ENCODE results near the gene KCNIP1.
A peak's percentile ranks its signal among the peaks of the same experiment; 100 is the strongest.
"Not testable (repeated sequence)": the region's sequence is repeated elsewhere in the genome, so short reads cannot be mapped to it uniquely, and the experiment has no call there.

The KCNIP1 gene

DNA sequence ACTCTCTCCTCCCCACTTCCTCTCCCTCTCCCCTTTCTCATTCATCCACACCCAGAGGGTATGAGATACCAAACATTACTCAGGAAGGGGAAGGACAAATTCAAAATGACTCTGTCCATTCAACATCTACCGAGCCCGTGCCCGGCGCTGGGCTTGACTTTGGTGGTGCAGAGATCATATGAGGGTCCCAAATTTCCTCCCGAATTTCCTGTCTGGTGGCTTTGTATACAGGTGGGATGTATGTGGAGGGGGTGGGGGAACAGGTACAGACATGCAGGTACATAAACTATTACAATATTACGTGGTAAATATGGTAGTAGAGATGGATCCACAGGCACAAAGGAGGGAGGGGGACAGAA lies 257.9 kb downstream of the KCNIP1 start:
- H3K36me3 ChIP-seq (ENCODE audit: control insufficient read depth, insufficient read depth, low read length): peaks cover 5% of the 10 kb centered on the region
- H2BK5ac ChIP-seq (ENCODE audit: low read length): peak overlapping the region; percentile 31
- peak overlapping the region; percentile 89 for H3K23ac ChIP-seq (ENCODE audit: low read length)
- H3K9ac ChIP-seq (ENCODE audit: low read length): peak overlapping the region; percentile 10
- DNase-seq: no peak
- H3K4ac ChIP-seq (ENCODE audit: low read depth, low read length): peak overlapping the region; percentile 71
- H3K27ac ChIP-seq (ENCODE audit: low read depth, low read length): peak overlapping the region; percentile 70
- no peaks in the 10 kb centered on the region for H3K27me3 ChIP-seq (ENCODE audit: insufficient read depth, low read length, poor library complexity)
- no peak overlapping the region for H3K4me2 ChIP-seq (ENCODE audit: low read length)
- H3K4me3 ChIP-seq (ENCODE audit: low read length): no peak overlapping the region
- peak overlapping the region; percentile 49 for H2BK120ac ChIP-seq (ENCODE audit: low read depth, low read length)
- peak overlapping the region; percentile 78 for H3K18ac ChIP-seq (ENCODE audit: low read length)
- H4K8ac ChIP-seq (ENCODE audit: low read depth, low read length): no peak overlapping the region
- no peak overlapping the region for H2BK15ac ChIP-seq (replicated peaks; ENCODE audit: low read depth)
- no peaks in the 10 kb centered on the region for H3K79me2 ChIP-seq (ENCODE audit: control insufficient read depth, insufficient read depth, low read length)
- H2AK5ac ChIP-seq (ENCODE audit: low read length): no peak overlapping the region
- WGBS (ENCODE audit: extremely low coverage, insufficient coverage, low lambda C conversion rate): no CpG with 5 or more reads among the region's 6 CpGs
- H4K5ac ChIP-seq (ENCODE audit: low read length): no peak overlapping the region
- no peaks in the 10 kb centered on the region for H3K79me1 ChIP-seq (ENCODE audit: low read length)
- peaks cover 19% of the 10 kb centered on the region for H3K4me1 ChIP-seq (ENCODE audit: control insufficient read depth, low read depth, low read length)
- H3K56ac ChIP-seq (ENCODE audit: low read length): peak overlapping the region; percentile 76

DNA sequence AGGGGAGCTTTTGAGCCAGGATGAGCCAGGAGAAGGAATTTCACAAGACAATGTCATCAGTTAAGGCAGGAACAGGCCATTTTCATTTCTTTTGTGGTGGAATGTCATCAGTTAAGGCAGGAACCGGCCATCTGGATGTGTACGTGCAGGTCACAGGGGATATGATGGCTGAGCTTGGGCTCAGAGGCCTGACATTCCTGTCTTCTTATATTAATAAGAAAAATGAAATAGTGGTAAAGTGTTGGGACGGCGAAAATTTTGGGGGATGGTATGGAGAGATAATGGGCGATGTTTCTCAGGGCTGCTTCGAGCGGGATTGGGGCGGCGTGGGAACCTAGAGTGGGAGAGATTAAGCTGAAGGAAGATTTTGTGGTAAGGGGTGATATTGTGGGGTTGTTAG lies 258.5 kb downstream of the KCNIP1 start:
- not testable (repeated sequence) for H2BK120ac ChIP-seq (ENCODE audit: low read depth, low read length); H4K8ac ChIP-seq (ENCODE audit: low read depth, low read length); H3K27ac ChIP-seq (ENCODE audit: low read depth, low read length); H3K23ac ChIP-seq (ENCODE audit: low read length); H2BK5ac ChIP-seq (ENCODE audit: low read length); H2AK5ac ChIP-seq (ENCODE audit: low read length); H3K9ac ChIP-seq (ENCODE audit: low read length); H3K36me3 ChIP-seq (ENCODE audit: control insufficient read depth, insufficient read depth, low read length); H3K18ac ChIP-seq (ENCODE audit: low read length); H3K79me2 ChIP-seq (ENCODE audit: control insufficient read depth, insufficient read depth, low read length); H3K56ac ChIP-seq (ENCODE audit: low read length); H3K4me3 ChIP-seq (ENCODE audit: low read length); H2BK15ac ChIP-seq (replicated peaks; ENCODE audit: low read depth); H3K4ac ChIP-seq (ENCODE audit: low read depth, low read length); H3K79me1 ChIP-seq (ENCODE audit: low read length); H3K4me2 ChIP-seq (ENCODE audit: low read length); H4K5ac ChIP-seq (ENCODE audit: low read length); DNase-seq; H3K27me3 ChIP-seq (ENCODE audit: insufficient read depth, low read length, poor library complexity)
- WGBS (ENCODE audit: extremely low coverage, insufficient coverage, low lambda C conversion rate): no CpG with 5 or more reads among the region's 9 CpGs
- peaks cover 19% of the 10 kb centered on the region for H3K4me1 ChIP-seq (ENCODE audit: control insufficient read depth, low read depth, low read length)

DNA sequence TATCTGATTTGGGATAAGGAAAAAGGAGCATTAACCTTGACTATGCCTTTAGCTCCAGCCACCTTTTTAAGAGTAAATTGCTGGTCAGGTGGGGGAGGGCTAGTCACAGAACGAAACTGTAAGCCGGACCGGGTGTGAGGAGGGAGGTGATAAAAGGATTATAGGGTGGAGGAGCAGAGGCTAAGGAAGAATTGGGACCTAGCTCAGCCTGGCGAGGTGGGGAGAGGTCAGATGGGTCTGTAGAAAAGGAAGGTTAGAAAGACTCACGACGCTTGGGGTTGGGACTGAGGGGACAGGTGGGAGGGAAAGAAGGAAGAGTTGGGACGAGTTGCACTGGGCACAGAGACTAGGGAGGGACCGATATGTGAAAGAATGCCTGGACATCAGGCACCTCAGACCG lies 262.0 kb downstream of the KCNIP1 start:
- H3K23ac ChIP-seq (ENCODE audit: low read length); H3K36me3 ChIP-seq (ENCODE audit: control insufficient read depth, insufficient read depth, low read length); H4K8ac ChIP-seq (ENCODE audit: low read depth, low read length); H3K27me3 ChIP-seq (ENCODE audit: insufficient read depth, low read length, poor library complexity); H3K18ac ChIP-seq (ENCODE audit: low read length); H2AK5ac ChIP-seq (ENCODE audit: low read length); H2BK15ac ChIP-seq (replicated peaks; ENCODE audit: low read depth); H3K9ac ChIP-seq (ENCODE audit: low read length); H3K4me2 ChIP-seq (ENCODE audit: low read length); H2BK120ac ChIP-seq (ENCODE audit: low read depth, low read length); H3K4ac ChIP-seq (ENCODE audit: low read depth, low read length); H4K5ac ChIP-seq (ENCODE audit: low read length); H2BK5ac ChIP-seq (ENCODE audit: low read length); H3K79me1 ChIP-seq (ENCODE audit: low read length); H3K79me2 ChIP-seq (ENCODE audit: control insufficient read depth, insufficient read depth, low read length); H3K4me3 ChIP-seq (ENCODE audit: low read length): not testable (repeated sequence)
- Histone ChIP-seq H3K27ac (ENCODE audit: low read depth, low read length) (peak overlapping the region; percentile 36), H3K56ac (ENCODE audit: low read length) (peak overlapping the region; percentile 67), H3K4me1 (ENCODE audit: control insufficient read depth, low read depth, low read length) (peaks cover 14% of the 10 kb centered on the region)
- no CpG with 5 or more reads among the region's 9 CpGs for WGBS (ENCODE audit: extremely low coverage, insufficient coverage, low lambda C conversion rate)
- peak; percentile 50 for DNase-seq

DNA sequence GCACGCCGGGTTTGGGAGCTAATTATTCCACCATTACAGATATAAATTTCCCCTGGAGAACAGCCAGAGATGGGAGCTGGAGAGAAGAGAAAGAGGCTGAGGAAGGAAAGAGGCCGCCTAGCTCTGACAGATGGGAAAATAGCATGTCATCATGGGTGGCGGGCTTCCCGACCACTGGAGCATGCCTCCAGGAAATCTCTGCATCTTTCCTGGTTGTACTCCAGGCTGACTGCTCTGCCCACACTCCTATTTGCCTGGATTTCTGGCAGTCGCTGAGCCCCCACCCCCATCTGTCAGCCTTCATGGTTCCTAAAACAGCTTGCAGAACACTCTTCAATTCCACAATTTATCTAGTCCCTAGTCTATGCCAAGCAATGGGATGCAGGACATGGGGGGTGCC lies 265.4 kb downstream of the KCNIP1 start:
- H2BK15ac ChIP-seq (replicated peaks; ENCODE audit: low read depth): no peak overlapping the region

DNA sequence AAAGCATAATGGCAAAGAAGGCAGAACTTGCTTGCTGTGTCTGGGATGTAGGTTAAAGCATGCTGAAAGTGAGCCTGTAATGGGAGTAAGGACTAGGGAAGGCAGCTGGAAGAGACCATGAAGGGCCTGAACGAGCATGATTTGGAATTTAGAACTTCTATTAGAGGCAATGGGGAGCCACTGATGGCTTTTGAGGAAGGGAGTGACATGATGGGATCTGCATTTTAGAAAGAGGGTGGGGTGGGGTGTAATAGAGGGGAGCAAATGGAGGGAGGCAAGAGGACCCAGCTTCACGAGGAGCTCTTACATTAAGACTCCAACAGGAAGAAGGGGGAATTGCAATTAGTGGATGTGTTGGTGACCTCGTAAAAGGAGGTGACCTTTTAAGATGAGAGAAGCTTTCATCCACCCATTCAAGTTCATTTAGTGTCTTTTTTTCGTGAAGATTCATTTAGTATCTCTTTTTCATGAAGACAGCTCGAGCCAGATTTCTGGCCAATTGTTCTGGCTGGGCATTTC lies 266.1 kb downstream of the KCNIP1 start:
- H3K27me3 ChIP-seq (ENCODE audit: insufficient read depth, low read length, poor library complexity): no peaks in the 10 kb centered on the region
- peaks cover 8% of the 10 kb centered on the region for H3K4me1 ChIP-seq (ENCODE audit: control insufficient read depth, low read depth, low read length)
- peak overlapping the region; percentile 14 for H2BK5ac ChIP-seq (ENCODE audit: low read length)
- H2BK15ac ChIP-seq (replicated peaks; ENCODE audit: low read depth): no peak overlapping the region
- H3K79me2 ChIP-seq (ENCODE audit: control insufficient read depth, insufficient read depth, low read length): no peaks in the 10 kb centered on the region
- no peak overlapping the region for H3K23ac ChIP-seq (ENCODE audit: low read length)
- H3K4me2 ChIP-seq (ENCODE audit: low read length): no peak overlapping the region
- H3K9ac ChIP-seq (ENCODE audit: low read length): no peak overlapping the region
- no peaks in the 10 kb centered on the region for H3K79me1 ChIP-seq (ENCODE audit: low read length)
- WGBS (ENCODE audit: extremely low coverage, insufficient coverage, low lambda C conversion rate): no CpG with 5 or more reads among the region's 5 CpGs
- DNase-seq: no peak
- no peak overlapping the region for H4K5ac ChIP-seq (ENCODE audit: low read length)
- no peak overlapping the region for H3K4me3 ChIP-seq (ENCODE audit: low read length)
- no peak overlapping the region for H2BK120ac ChIP-seq (ENCODE audit: low read depth, low read length)
- H3K56ac ChIP-seq (ENCODE audit: low read length): peak overlapping the region; percentile 22
- no peak overlapping the region for H4K8ac ChIP-seq (ENCODE audit: low read depth, low read length)
- H3K36me3 ChIP-seq (ENCODE audit: control insufficient read depth, insufficient read depth, low read length): no peaks in the 10 kb centered on the region
- no peak overlapping the region for H2AK5ac ChIP-seq (ENCODE audit: low read length)
- H3K18ac ChIP-seq (ENCODE audit: low read length): no peak overlapping the region
- no peak overlapping the region for H3K27ac ChIP-seq (ENCODE audit: low read depth, low read length)
- no peak overlapping the region for H3K4ac ChIP-seq (ENCODE audit: low read depth, low read length)

More for the DNA sequence above, 265.4 kb downstream of the KCNIP1 start:
- peak overlapping the region; percentile 72 for H3K18ac ChIP-seq (ENCODE audit: low read length)
- no peak overlapping the region for H3K4me3 ChIP-seq (ENCODE audit: low read length)
- no peak overlapping the region for H4K8ac ChIP-seq (ENCODE audit: low read depth, low read length)
- peaks cover 8% of the 10 kb centered on the region for H3K4me1 ChIP-seq (ENCODE audit: control insufficient read depth, low read depth, low read length)
- no peaks in the 10 kb centered on the region for H3K79me2 ChIP-seq (ENCODE audit: control insufficient read depth, insufficient read depth, low read length)
- no peaks in the 10 kb centered on the region for H3K36me3 ChIP-seq (ENCODE audit: control insufficient read depth, insufficient read depth, low read length)
- no peak overlapping the region for H3K23ac ChIP-seq (ENCODE audit: low read length)
- H3K27me3 ChIP-seq (ENCODE audit: insufficient read depth, low read length, poor library complexity): no peaks in the 10 kb centered on the region
- H3K27ac ChIP-seq (ENCODE audit: low read depth, low read length): no peak overlapping the region
- H2BK5ac ChIP-seq (ENCODE audit: low read length): no peak overlapping the region
- no peaks in the 10 kb centered on the region for H3K79me1 ChIP-seq (ENCODE audit: low read length)
- H3K4me2 ChIP-seq (ENCODE audit: low read length): no peak overlapping the region
- no CpG with 5 or more reads among the region's 6 CpGs for WGBS (ENCODE audit: extremely low coverage, insufficient coverage, low lambda C conversion rate)
- no peak overlapping the region for H3K4ac ChIP-seq (ENCODE audit: low read depth, low read length)
- no peak overlapping the region for H4K5ac ChIP-seq (ENCODE audit: low read length)
- H3K9ac ChIP-seq (ENCODE audit: low read length): no peak overlapping the region
- H2BK120ac ChIP-seq (ENCODE audit: low read depth, low read length): peak overlapping the region; percentile 40
- H3K56ac ChIP-seq (ENCODE audit: low read length): no peak overlapping the region
- no peak overlapping the region for H2AK5ac ChIP-seq (ENCODE audit: low read length)
- no peak for DNase-seq

DNA sequence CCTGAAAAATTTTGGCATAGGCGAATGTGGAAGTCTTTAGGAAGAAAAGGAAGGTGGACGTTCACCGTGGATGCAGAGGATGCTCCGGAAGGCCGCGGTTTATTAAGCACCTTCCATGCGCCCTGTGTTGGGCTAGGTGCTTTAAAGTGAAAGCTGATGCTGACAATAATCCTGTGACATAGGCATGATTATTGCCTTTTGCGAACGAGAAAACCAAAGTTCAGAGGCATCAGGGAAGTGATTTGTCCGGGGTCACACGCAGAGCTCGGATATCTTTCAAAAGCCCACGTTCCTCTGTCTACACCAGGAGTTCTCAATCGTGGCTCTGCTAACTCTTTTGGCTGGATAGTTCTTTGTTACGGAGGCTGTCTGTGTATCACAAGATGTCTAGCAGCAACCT lies 267.7 kb downstream of the KCNIP1 start:
- no peak overlapping the region for H3K56ac ChIP-seq (ENCODE audit: low read length)

More for the DNA sequence above, 267.7 kb downstream of the KCNIP1 start:
- peaks cover 8% of the 10 kb centered on the region for H3K4me1 ChIP-seq (ENCODE audit: control insufficient read depth, low read depth, low read length)
- no CpG with 5 or more reads among the region's 15 CpGs for WGBS (ENCODE audit: extremely low coverage, insufficient coverage, low lambda C conversion rate)
- no peak overlapping the region for H2BK120ac ChIP-seq (ENCODE audit: low read depth, low read length)
- no peak overlapping the region for H3K4me2 ChIP-seq (ENCODE audit: low read length)
- no peak overlapping the region for H2AK5ac ChIP-seq (ENCODE audit: low read length)
- H3K9ac ChIP-seq (ENCODE audit: low read length): no peak overlapping the region
- H3K27me3 ChIP-seq (ENCODE audit: insufficient read depth, low read length, poor library complexity): no peaks in the 10 kb centered on the region
- no peak overlapping the region for H3K18ac ChIP-seq (ENCODE audit: low read length)
- H3K79me2 ChIP-seq (ENCODE audit: control insufficient read depth, insufficient read depth, low read length): no peaks in the 10 kb centered on the region
- H3K4ac ChIP-seq (ENCODE audit: low read depth, low read length): no peak overlapping the region
- no peak overlapping the region for H4K5ac ChIP-seq (ENCODE audit: low read length)
- H2BK5ac ChIP-seq (ENCODE audit: low read length): no peak overlapping the region
- DNase-seq: no peak
- no peak overlapping the region for H3K23ac ChIP-seq (ENCODE audit: low read length)
- no peak overlapping the region for H3K27ac ChIP-seq (ENCODE audit: low read depth, low read length)
- no peak overlapping the region for H4K8ac ChIP-seq (ENCODE audit: low read depth, low read length)
- H3K36me3 ChIP-seq (ENCODE audit: control insufficient read depth, insufficient read depth, low read length): no peaks in the 10 kb centered on the region
- H3K4me3 ChIP-seq (ENCODE audit: low read length): no peak overlapping the region
- no peak overlapping the region for H2BK15ac ChIP-seq (replicated peaks; ENCODE audit: low read depth)
- no peaks in the 10 kb centered on the region for H3K79me1 ChIP-seq (ENCODE audit: low read length)
